Sigmoid colon (tissue), 7 donors: ENCODE results near the gene PAX1. TPM values are rescaled to one million over a fixed set of nuclear protein-coding genes. Genes with fewer than 3 reads are reported as not detected.
A peak's percentile ranks its signal among the peaks of the same experiment; 100 is the strongest.

ENCODE experiments used
- DNase-seq: peaks from one replicate; pipeline ENCODE4 v3.0.0-alpha.2; 2019
- H3K27ac ChIP-seq, 4 donors: fragments of 200-600 bp; sonication (generic); one replicate each; pipeline ENCODE4 v1.5.1; 2016 to 2019; ENCODE audit warnings: mild to moderate bottlenecking in 1 of 4
- H3K27me3 ChIP-seq, 3 donors: fragments of 200-600 bp; sonication (generic); one replicate each; pipeline ENCODE4 v1.5.1; 2019; ENCODE audit warnings: mild to moderate bottlenecking in 1 of 3
- H3K36me3 ChIP-seq, 4 donors: fragments of 200-600 bp; sonication (generic); one replicate each; pipeline ENCODE4 v1.5.1; 2016 to 2019
- H3K4me1 ChIP-seq, 4 donors: fragments of 200-600 bp; sonication (generic); one replicate each; pipeline ENCODE4 v1.5.1; 2017 to 2019
- H3K4me3 ChIP-seq, 4 donors: fragments of 200-600 bp; sonication (generic); one replicate each; pipeline ENCODE4 v1.5.1; 2017 to 2019; ENCODE audit warnings: mild to moderate bottlenecking in 2 of 4, moderate library complexity in 1 of 4
- H3K9me3 ChIP-seq, 4 donors: fragments of 200-600 bp in 3 of 4; sonication (generic) in 3 of 4; one replicate each; pipeline versions ENCODE4 v1.5.1 to v1.6.1; 2013 to 2019
- EP300 ChIP-seq, 4 donors: sonication (generic); formaldehyde crosslinking; IDR thresholded peaks; one replicate each; pipeline ENCODE4 v1.6.1; 2017; ENCODE audit warnings: antibody characterized with exemption in 4 of 4
- POLR2A ChIP-seq, 2 donors: fragments of 450-650 bp; IDR thresholded peaks; one replicate each; pipeline ENCODE4 v1.6.1; 2016; ENCODE audit warnings: antibody characterized with exemption in 2 of 2, mild to moderate bottlenecking in 2 of 2, moderate library complexity in 2 of 2
- POLR2AphosphoS5 ChIP-seq, 4 donors: sonication (generic); formaldehyde crosslinking; IDR thresholded peaks; one replicate each; pipeline ENCODE4 v1.6.1; 2017; ENCODE audit warnings: antibody characterized with exemption in 4 of 4
- WGBS, 2 donors: extraction: QIAGEN DNeasy Blood & Tissue Kit; methylation state at CpG; one replicate each; pipeline ENCODE4 v1.1.7; 2013; 5-methylcytosine and 5-hydroxymethylcytosine counted together
- intact Hi-C: fragments of 100-400 bp; cut with DNase I; formaldehyde crosslinking; loops from one replicate; pipeline ENCODE4 v1.15.1; 2023
- polyA plus RNA-seq, 3 donors: library from polyadenylated mRNA; stranded (reverse); fragments of 200-250 nt; gene quantifications; one replicate each; pipeline ENCODE4 v1.2.3, GENCODE V29; 2013
- total RNA-seq, 4 donors: library from RNA; depleted of rRNA; stranded (reverse); fragments of >200 nt; gene quantifications; one replicate each; pipeline ENCODE4 v1.1.0, GENCODE V29; 2016
- TF ChIP-seq, protein P1 (sequence below), 4 experiments: fragments of 450-650 bp in 3 of 4; fragments of 200-600 bp in 1 of 4; IDR thresholded peaks; one replicate each; pipeline ENCODE4 v1.5.1; 2016 to 2019; ENCODE audit warnings: antibody characterized with exemption in 4 of 4, mild to moderate bottlenecking in 3 of 4, moderate library complexity in 2 of 4
- donor health status: healthy with polysubstance abuse.
- donor health status: Bipolar disorder and iron deficiency.
- donor health status: healthy.

The PAX1 gene
- total and polyA plus RNA-seq, 7 donors, result under 0.01 TPM; not detected in 6

DNA sequence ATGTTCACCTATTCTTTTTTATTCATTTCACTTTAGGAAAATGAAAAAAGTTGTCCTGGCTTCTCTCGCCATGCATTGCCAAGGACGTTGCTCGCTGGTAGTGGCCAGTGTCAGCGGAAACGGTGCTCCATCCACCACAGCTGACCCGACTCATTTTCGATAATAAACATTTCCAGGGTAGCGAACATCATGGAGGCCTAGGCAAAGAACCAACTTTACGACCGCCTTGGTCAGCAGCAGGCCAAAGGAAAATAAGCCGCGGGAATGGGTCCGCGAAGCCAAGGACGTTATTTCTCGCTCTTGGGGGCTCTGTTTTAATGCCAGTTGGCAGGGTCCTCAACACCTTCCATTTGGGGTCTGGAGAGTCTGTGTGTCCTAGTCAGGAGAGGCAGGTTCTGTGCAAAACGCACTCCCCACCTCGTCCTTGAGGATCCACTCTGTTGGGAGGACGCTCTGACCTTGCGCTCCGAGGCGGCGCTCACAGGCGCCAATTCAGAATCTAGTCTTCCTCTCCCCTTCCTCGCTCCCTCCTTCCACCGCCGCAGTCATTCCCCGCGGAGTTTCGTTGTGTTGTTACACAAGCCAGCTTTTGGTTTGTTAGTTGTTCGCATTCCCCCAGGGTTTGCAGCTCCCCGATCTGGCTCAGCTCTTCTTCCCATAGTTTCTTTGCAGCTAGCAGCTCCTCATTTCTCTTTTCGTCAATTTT, 4.1 kb upstream of the PAX1 start:
- no peak overlapping the region for H3K4me3 ChIP-seq
- no peak for DNase-seq
- peaks cover 0 to 32% (median 26%) of the 10 kb centered on the region in 4 donors for H3K4me1 ChIP-seq
- H3K27me3 ChIP-seq, result peaks cover 41 to 100% (median 73%) of the 10 kb centered on the region in 3 donors
- no peaks in the 10 kb centered on the region for H3K36me3 ChIP-seq
- H3K9me3 ChIP-seq, result no peaks in the 10 kb centered on the region
- WGBS, 2 donors, result 5 to 22% methylated on average over 33 of the region's 33 CpGs
- intact Hi-C loops, result loop anchor here (5.0 kb wide), 2 partner anchors 406 to 611 kb away; no protein-coding TSS in a partner anchor
- no peak overlapping the region for H3K27ac ChIP-seq
- TF ChIP-seq POLR2AphosphoS5 (IDR thresholded peaks at IDR 0.05) (no peak), EP300 (IDR thresholded peaks at IDR 0.05) (no peak), POLR2A (IDR thresholded peaks at IDR 0.05) (no peak)
- TF ChIP-seq, protein P1, sequence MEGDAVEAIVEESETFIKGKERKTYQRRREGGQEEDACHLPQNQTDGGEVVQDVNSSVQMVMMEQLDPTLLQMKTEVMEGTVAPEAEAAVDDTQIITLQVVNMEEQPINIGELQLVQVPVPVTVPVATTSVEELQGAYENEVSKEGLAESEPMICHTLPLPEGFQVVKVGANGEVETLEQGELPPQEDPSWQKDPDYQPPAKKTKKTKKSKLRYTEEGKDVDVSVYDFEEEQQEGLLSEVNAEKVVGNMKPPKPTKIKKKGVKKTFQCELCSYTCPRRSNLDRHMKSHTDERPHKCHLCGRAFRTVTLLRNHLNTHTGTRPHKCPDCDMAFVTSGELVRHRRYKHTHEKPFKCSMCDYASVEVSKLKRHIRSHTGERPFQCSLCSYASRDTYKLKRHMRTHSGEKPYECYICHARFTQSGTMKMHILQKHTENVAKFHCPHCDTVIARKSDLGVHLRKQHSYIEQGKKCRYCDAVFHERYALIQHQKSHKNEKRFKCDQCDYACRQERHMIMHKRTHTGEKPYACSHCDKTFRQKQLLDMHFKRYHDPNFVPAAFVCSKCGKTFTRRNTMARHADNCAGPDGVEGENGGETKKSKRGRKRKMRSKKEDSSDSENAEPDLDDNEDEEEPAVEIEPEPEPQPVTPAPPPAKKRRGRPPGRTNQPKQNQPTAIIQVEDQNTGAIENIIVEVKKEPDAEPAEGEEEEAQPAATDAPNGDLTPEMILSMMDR (IDR thresholded peaks at IDR 0.05), result no peak

DNA sequence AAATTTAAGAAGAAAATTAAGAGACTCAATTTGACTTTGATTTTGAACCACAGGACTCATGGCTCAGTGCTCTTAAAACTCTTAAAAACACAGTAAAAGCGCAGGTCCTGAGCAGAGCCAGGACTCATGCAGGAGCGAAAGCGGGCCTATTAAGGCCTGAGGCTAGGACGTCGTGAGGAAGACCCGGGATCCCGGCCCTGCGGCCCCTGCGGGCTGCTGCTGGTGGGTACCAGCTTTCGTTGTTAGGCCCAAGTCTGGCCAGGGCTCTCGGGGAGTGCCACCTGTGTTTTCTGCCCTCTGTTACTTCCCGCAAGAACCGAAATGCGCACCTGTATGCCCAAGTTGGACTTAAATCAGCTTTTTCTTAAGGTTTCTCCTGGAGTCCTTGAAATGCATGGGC, 3.4 kb upstream of the PAX1 start:
- DNase-seq, result no peak
- H3K9me3 ChIP-seq, result no peaks in the 10 kb centered on the region
- H3K4me3 ChIP-seq, result no peak overlapping the region
- intact Hi-C loops, result loop anchor here (5.0 kb wide), 2 partner anchors 405 to 610 kb away; no protein-coding TSS in a partner anchor
- H3K27ac ChIP-seq, result no peak overlapping the region
- peaks cover 48 to 100% (median 80%) of the 10 kb centered on the region in 3 donors for H3K27me3 ChIP-seq
- 23 to 45% methylated on average over 14 of the region's 14 CpGs for WGBS, 2 donors
- peaks cover 0 to 33% (median 28%) of the 10 kb centered on the region in 4 donors for H3K4me1 ChIP-seq
- TF ChIP-seq POLR2A (IDR thresholded peaks at IDR 0.05) (no peak), POLR2AphosphoS5 (IDR thresholded peaks at IDR 0.05) (no peak), EP300 (IDR thresholded peaks at IDR 0.05) (no peak)
- TF ChIP-seq, protein P1 (IDR thresholded peaks at IDR 0.05), result no peak
- H3K36me3 ChIP-seq, result no peaks in the 10 kb centered on the region

DNA sequence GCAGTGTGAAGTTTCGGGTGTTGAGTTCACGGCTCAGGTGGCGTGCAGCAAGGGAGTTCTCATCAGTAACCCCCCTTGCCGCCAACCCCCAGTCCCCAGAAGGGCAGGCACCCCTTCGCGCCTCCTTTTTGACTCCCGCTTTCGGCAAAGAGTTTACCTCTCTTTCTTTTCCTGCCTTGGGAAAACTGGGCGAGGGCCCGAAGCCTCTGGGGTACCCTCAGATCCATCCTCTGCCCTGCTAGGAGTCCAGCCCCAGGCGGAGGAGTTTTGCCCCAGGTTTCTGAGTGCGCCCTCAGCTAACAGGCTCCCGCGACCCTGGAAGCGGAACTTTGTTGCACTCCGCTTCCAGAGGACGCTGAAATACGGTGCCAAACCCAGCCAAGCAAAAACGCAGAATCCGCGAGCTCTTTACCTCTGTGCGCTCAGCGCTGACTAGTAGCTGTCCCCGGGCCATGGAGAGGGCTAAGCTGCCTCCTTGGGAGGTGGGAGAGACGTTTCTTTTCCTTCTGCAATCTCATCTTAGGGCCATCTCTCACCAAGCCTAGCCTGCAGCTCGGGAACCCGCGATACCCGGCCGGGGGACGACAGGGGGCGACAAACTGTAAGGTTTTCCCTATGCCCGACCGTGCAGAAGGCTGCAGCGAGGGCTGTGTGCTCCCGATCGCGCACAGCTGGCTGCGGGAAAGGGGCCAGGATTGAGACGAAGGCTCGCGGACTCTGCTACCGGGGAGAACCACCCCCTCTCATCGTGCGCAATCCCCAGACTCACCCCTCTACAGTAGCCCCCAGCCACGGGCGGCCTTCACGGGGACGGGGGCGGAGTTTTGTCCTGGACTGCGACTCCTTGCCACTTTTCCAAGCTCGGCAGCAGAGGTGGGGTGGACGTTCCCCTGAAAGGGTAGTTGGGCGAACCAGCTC, 2.7 kb upstream of the PAX1 start:
- TF ChIP-seq, protein P1 (IDR thresholded peaks at IDR 0.05), result peak; percentile 26 to 54 (median 38)
- no peak for TF ChIP-seq POLR2A (IDR thresholded peaks at IDR 0.05)
- H3K4me3 ChIP-seq, result peak overlapping the region in 3 of 4 donors; percentile 10 to 21 (median 16)
- DNase-seq, result peak; percentile 80

DNA sequence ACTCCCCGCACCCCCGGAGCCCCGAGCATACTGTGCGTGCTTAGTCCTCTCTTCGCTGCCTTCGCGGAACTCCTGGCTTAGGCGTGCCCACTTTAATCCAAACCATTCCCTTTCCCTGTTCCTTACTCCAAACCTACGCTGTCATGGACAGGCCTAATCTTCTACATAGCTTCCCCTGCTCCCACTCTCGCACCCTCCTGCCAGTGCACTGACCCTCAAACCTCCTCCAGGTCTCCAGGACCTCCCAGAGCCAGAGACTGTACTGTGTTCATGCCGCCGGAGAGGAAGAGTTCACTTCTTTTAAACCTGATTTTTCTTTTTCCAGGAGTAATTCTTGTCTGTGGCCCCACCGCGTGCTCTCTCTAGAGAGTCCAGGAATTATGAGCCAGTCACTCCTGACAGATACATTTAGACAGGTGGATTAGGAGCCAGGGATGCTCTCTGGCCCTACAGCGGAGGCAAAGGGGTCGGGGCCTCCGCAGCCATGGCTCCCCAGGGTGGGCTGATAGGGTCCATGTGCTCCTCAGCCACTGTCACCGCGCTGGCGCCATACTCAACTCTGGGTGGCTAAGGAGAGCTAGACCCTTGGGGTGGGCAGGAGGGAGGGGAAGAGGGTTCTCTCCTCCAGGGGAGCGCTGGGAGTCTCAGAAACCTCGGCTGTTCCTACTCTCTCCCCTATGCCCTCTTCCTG, 1.6 kb upstream of the PAX1 start:
- no peak overlapping the region for H3K27ac ChIP-seq
- H3K27me3 ChIP-seq, result peaks cover 63 to 100% (median 92%) of the 10 kb centered on the region in 3 donors
- H3K36me3 ChIP-seq, result no peaks in the 10 kb centered on the region
- H3K4me3 ChIP-seq, result no peak overlapping the region
- intact Hi-C loops, result loop anchor here (5.0 kb wide), 2 partner anchors 403 to 608 kb away; no protein-coding TSS in a partner anchor
- no peaks in the 10 kb centered on the region for H3K9me3 ChIP-seq
- 9 to 19% methylated on average over 22 of the region's 22 CpGs for WGBS, 2 donors
- H3K4me1 ChIP-seq, result peaks cover 0 to 38% (median 29%) of the 10 kb centered on the region in 4 donors
- no peak for DNase-seq
- TF ChIP-seq, protein P1 (IDR thresholded peaks at IDR 0.05), result no peak
- TF ChIP-seq POLR2AphosphoS5 (IDR thresholded peaks at IDR 0.05) (no peak), EP300 (IDR thresholded peaks at IDR 0.05) (no peak), POLR2A (IDR thresholded peaks at IDR 0.05) (no peak)

More for the DNA sequence above, 2.7 kb upstream of the PAX1 start:
- H3K27me3 ChIP-seq, result peaks cover 54 to 100% (median 88%) of the 10 kb centered on the region in 3 donors
- H3K4me1 ChIP-seq, result peaks cover 0 to 33% (median 28%) of the 10 kb centered on the region in 4 donors
- intact Hi-C loops, result loop anchor here (5.0 kb wide), 2 partner anchors 404 to 609 kb away; no protein-coding TSS in a partner anchor
- no peaks in the 10 kb centered on the region for H3K9me3 ChIP-seq
- 4 to 14% methylated on average over 54 of the region's 54 CpGs for WGBS, 2 donors
- no peaks in the 10 kb centered on the region for H3K36me3 ChIP-seq
- no peak overlapping the region for H3K27ac ChIP-seq
